Cardiac fibroblast (primary cell): Measurements from ENCODE around the gene LRRFIP2.
A peak's percentile ranks its signal among the peaks of the same experiment; 100 is the strongest.

Source experiments
- DNase-seq, 2 donors: peaks; one replicate each; pipeline versions ENCODE4 v3.0.0 to v3.0.0-alpha.2; 2010; ENCODE audit warnings: low read depth in 2 of 2
- H3K4me3 ChIP-seq, 2 donors: replicated peaks in 1 of 2; 1 replicate in 1 of 2; 2 replicates in 1 of 2; pipeline ENCODE4 v1.5.1; 2011; ENCODE audit warnings: low read depth in 2 of 2, low read length in 2 of 2, mild to moderate bottlenecking in 2 of 2, moderate library complexity in 1 of 2
- CTCF ChIP-seq: IDR thresholded peaks from one replicate; pipeline ENCODE4 v1.5.1; 2011; ENCODE audit warnings: low read depth, mild to moderate bottlenecking, low read length, inconsistent platforms

Gene LRRFIP2

GRCh38 chr3:37040231-37040630 is 134.2 kb downstream of the LRRFIP2 start:
- peak in 1 of 2 donors; percentile 24 for DNase-seq
- no peak for TF ChIP-seq CTCF

GRCh38 chr3:37039161-37039846 is 135.1 kb downstream of the LRRFIP2 start:
- no peak overlapping the region for H3K4me3 ChIP-seq
- no peak for DNase-seq
- no peak for TF ChIP-seq CTCF

More at GRCh38 chr3:37040231-37040630, 134.2 kb downstream of the LRRFIP2 start:
- H3K4me3 ChIP-seq, result no peak overlapping the region

GRCh38 chr3:37037352-37037751 is 137.0 kb downstream of the LRRFIP2 start:
- no peak for DNase-seq
- no peak for TF ChIP-seq CTCF
- no peak overlapping the region for H3K4me3 ChIP-seq

- H3K4me3 ChIP-seq, result no peak overlapping the region
- DNase-seq, result peak; percentile 27 to 83
- no peak for TF ChIP-seq CTCF
Observed at GRCh38 chr3:37032961-37033360, 141.4 kb downstream of the LRRFIP2 start.

- no peak for TF ChIP-seq CTCF
- no peak overlapping the region for H3K4me3 ChIP-seq
- peak in 1 of 2 donors; percentile 23 for DNase-seq
Observed at GRCh38 chr3:37031096-37031682, 143.2 kb downstream of the LRRFIP2 start.

- no peak for TF ChIP-seq CTCF
- H3K4me3 ChIP-seq, result no peak overlapping the region
- no peak for DNase-seq
Observed at GRCh38 chr3:37030588-37030987, 143.8 kb downstream of the LRRFIP2 start.
